ENCODE data around the gene PTPRCAP.
A peak's percentile ranks its signal among the peaks of the same experiment; 100 is the strongest.
"Not testable (repeated sequence)": the region's sequence is repeated elsewhere in the genome, so short reads cannot be mapped to it uniquely, and the experiment has no call there.

PTPRCAP gene

GRCh38 chr11:67405688-67406339 is 31.7 kb downstream of the PTPRCAP start:
- H3K4me3 ChIP-seq (ENCODE audit: low read depth, low read length), result no peak overlapping the region
- TF ChIP-seq, protein P1, sequence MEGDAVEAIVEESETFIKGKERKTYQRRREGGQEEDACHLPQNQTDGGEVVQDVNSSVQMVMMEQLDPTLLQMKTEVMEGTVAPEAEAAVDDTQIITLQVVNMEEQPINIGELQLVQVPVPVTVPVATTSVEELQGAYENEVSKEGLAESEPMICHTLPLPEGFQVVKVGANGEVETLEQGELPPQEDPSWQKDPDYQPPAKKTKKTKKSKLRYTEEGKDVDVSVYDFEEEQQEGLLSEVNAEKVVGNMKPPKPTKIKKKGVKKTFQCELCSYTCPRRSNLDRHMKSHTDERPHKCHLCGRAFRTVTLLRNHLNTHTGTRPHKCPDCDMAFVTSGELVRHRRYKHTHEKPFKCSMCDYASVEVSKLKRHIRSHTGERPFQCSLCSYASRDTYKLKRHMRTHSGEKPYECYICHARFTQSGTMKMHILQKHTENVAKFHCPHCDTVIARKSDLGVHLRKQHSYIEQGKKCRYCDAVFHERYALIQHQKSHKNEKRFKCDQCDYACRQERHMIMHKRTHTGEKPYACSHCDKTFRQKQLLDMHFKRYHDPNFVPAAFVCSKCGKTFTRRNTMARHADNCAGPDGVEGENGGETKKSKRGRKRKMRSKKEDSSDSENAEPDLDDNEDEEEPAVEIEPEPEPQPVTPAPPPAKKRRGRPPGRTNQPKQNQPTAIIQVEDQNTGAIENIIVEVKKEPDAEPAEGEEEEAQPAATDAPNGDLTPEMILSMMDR (conservative IDR thresholded peaks at IDR 0.05; ENCODE audit: low read depth, low read length), result no peak

DNA sequence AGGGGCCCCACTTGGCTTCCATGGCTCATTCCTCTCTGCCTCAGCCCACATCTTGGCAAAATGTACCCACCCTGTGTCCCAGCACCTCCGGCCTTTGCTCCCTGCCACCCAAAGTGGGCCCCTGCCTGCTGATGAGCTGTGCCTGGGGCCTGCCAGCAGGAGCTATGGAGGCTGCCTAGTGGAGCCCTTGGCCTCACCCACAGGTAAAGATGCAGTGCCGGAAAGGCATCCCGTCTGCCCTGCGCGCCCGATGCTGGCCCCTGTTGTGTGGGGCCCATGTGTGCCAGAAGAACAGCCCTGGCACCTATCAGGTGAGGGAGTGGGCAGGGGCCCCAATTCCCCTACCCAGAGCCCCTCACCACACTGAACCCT is 32.3 kb downstream of the PTPRCAP start:
- TF ChIP-seq, protein P1 (conservative IDR thresholded peaks at IDR 0.05; ENCODE audit: low read depth, low read length), result no peak
- no peak for DNase-seq (ENCODE audit: low read depth)
- H3K4me3 ChIP-seq (ENCODE audit: low read depth, low read length), result no peak overlapping the region

More at GRCh38 chr11:67405688-67406339, 31.7 kb downstream of the PTPRCAP start:
- no peak for DNase-seq (ENCODE audit: low read depth)

DNA sequence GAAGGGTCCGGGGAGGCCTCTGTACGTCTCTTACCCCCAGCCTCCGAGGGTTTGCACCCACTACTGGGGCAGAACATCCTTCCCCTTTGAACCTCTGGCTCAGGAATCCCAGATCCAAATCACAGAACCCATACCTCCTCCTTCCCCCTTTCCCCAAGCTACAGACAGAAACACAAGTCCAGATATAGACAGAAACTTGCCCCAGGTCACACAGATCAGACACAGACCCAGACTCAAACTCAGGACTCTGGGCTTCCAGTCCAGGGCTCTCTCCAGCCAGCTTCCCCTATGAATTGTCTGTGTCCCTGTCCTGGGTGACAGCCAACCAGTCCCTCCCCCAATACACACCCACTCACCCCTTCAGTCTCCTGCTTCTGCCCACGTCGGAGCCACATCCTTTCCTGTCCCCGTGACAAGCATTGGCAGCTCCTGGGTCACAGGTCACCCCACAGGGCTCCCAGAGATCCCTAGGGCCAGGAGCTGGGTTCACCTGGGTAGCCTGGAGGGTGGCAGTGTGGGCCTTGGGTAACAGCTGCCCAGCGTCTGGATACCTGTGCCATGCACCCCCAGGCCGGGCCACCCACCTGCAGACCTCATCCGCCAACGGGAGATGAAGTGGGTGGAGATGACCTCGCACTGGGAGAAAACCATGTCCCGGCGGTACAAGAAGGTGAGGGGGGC is 32.8 kb downstream of the PTPRCAP start:
- H3K4me3 ChIP-seq (ENCODE audit: low read depth, low read length), result no peak overlapping the region
- TF ChIP-seq, protein P1 (conservative IDR thresholded peaks at IDR 0.05; ENCODE audit: low read depth, low read length), result no peak
- no peak for DNase-seq (ENCODE audit: low read depth)

- DNase-seq (ENCODE audit: low read depth); H3K4me3 ChIP-seq (ENCODE audit: low read depth, low read length): not testable (repeated sequence)
Observed at GRCh38 chr11:67403085-67403484, 34.4 kb downstream of the PTPRCAP start.

- H3K4me3 ChIP-seq (ENCODE audit: low read depth, low read length), result peak overlapping the region; percentile 53
- not testable (repeated sequence) for DNase-seq (ENCODE audit: low read depth)
Observed at GRCh38 chr11:67402192-67402839, 35.2 kb downstream of the PTPRCAP start.

DNA sequence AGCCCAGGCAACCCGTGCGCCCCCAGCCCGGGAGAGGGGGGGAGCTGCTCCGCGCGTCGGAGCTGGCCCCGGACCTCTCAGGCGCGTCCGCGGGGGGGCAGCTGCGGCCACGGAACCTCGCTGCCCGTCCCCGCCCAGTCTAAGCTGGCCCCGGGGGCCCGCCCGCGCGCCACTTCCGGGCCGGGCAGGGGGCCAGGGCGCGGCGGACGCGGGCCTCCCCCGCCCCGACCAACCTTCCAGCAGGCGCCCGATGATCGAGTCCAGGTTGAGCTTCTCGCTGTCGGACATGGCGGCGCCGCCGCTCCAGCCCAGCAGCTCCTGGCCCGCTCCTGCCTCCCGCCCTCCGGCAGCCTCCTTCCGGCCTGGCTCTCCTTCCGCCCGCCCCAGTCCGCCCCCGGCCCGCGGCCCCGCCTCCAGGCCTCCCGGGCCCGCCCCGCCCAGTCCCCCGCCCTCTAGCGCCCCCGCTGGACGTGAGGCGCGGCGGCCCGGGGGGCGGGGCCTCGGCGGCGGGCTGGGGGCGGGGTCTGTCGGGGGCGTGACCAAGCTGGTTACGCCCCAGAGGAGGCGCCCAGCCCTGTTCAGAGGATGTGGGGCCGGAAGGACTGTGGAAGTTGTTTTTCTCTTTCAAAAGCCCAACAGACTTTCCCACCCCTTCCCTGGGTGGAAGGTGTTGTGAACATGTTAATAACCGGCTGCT is 35.8 kb downstream of the PTPRCAP start, which contains the start of gene PPP1CA:
TSS of gene PPP1CA (minus strand) at position 364 of the 697 bp plus-strand sequence. CDS start at position 288, 76 bp downstream.
- DNase-seq (ENCODE audit: low read depth), result peak; percentile 88

GRCh38 chr11:67400942-67401494 is 36.5 kb downstream of the PTPRCAP start:
- peak overlapping the region; percentile 90 for H3K4me3 ChIP-seq (ENCODE audit: low read depth, low read length)
- TF ChIP-seq, protein P1 (conservative IDR thresholded peaks at IDR 0.05; ENCODE audit: low read depth, low read length), result no peak
- no peak for DNase-seq (ENCODE audit: low read depth)

More for the DNA sequence above, 35.8 kb downstream of the PTPRCAP start, which contains the start of gene PPP1CA:
- TF ChIP-seq, protein P1 (conservative IDR thresholded peaks at IDR 0.05; ENCODE audit: low read depth, low read length), result peak; percentile 23
- peak within 1 kb of the TSS; percentile 90 for H3K4me3 ChIP-seq (ENCODE audit: low read depth, low read length)
